Measurements from ENCODE around the gene WAC.
"Not testable (repeated sequence)": the region's sequence is repeated elsewhere in the genome, so short reads cannot be mapped to it uniquely, and the experiment has no call there.

WAC gene

DNA sequence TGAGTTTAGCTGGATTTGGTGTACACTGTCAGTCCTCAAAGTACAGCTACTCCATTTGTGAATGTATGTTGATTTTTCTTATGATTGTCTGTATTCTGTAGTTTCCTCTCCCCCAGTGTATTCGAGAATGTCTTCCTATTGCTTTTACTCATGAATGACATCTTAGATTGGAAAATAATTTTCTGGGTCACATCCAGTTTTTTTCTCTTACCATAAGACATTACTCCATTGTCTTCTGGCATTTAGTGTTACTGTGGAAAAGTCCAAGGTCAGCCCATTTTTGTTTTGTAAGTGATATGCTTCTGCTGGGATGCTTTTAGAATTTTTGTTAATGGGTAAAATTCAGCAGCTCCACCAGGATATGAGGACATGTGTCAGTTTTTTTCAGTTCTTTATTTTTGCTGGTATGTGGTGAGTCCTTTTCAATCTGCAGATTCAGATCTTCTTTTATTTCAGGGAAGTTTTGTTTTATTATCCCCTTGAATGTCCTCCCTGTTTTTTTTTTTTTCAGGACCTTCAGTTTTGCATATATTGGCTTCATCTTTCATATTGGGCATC, 33.6 kb downstream of the WAC start:
- no peak for DNase-seq (ENCODE audit: low read depth in 2 of 2)

- no peak for DNase-seq (ENCODE audit: low read depth in 2 of 2)
Measured at GRCh38 chr10:28569506-28570159, 36.7 kb downstream of the WAC start.

DNA sequence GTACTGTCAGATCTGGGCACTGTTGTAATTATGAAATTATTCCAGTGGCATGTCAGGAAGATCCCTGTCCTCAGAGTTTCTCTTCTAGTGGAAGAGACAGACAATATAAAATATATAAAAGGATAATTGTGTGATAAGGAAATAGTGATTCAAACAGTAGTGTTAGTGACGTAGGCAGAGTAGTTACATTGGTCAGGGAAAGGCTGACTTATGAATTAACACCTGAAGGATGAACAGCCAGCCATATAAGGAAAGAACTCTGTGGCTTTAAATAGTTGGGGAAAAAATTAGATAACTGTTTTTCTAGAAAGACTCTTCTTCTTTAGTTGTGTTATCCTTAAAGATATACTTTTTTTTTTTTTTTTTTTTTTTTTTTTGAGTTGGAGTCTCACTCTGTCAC, 37.7 kb downstream of the WAC start:
- no peak for DNase-seq (ENCODE audit: low read depth in 2 of 2)

GRCh38 chr10:28571265-28571664, 38.3 kb downstream of the WAC start:
- DNase-seq (ENCODE audit: low read depth in 2 of 2), result no peak

DNA sequence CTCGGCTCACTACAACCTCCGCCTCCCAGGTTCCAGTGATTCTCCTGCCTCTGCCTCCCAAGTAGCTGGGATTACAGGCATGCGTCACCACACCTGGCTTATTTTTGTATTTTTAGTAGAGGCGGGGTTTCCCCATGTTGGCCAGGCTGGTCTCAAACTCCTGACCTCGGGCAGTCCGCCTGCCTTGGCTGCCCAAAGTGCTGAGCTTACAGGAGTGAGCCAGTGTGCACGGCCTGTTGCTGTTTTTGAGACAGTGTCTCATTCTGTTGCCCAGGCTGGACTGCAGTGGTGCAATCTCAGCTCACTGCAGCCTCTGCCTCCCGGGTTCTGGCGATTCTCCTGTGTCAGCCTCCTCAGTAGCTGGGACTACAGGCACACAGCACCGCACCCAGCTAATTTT, 41.3 kb downstream of the WAC start:
- not testable (repeated sequence) for DNase-seq (ENCODE audit: low read depth in 2 of 2)

- no peak for DNase-seq (ENCODE audit: low read depth in 2 of 2)
Measured at GRCh38 chr10:28575852-28576251, 42.9 kb downstream of the WAC start.

DNA sequence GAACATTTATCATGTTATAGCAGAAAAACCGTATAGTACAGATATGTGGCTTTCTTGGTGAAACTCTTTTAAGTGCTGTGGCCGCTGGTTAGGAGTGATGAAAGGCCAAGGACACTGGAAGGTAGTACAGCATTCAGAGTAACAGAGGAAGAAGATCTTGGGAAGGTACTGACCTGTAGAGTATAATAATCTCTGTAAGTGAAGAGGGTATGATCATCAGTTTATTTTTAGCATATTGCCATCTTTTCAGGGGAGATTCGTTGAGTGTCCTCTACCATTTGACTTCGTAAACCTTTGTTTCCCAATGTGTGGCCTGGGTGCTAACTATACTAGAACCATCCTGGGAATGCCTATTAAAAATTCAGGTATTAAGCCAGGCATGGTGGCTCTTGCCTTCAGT, 44.6 kb downstream of the WAC start:
- DNase-seq (ENCODE audit: low read depth in 2 of 2), result no peak

DNA sequence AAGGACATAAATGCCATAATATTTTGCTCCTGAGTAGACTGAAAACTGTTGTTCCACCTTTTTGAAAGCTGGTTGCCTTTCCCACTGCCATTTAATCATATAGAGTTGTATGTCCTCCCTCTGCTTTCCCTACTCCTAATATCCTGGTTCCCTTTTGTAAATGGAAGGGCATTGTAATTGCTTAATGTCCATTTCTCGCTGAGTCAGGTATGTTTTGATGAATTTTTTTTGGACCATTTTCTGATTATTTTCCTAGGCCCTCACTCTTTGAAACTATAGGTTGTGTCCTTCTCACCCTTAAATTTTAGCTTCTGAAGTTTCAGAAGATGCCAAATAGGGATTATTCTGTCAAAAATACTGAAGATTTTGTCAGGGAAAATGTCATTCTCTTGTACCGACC, 45.5 kb downstream of the WAC start:
- no peak for DNase-seq (ENCODE audit: low read depth in 2 of 2)

DNA sequence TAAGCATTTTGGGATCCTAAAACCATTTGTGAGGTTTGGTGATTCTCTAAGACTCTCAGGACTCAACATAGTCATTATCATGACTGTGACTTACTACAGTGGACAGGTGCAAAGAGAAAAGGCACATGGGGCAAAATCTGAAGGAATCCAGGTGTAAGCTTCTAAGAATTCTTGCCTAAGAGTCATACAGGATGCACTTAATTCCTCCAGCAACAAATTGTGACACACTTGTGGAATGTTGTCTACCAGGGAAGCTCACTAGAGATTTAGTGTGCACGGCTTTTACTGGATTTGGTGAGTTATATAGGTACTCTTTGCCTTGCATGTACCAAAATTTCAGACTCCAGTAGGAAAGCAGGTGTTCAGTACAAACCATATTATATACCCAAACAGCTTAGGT, 47.9 kb downstream of the WAC start:
- DNase-seq (ENCODE audit: low read depth in 2 of 2), result no peak

- no peak for DNase-seq (ENCODE audit: low read depth in 2 of 2)
Measured at GRCh38 chr10:28581916-28582315, 49.0 kb downstream of the WAC start.

DNA sequence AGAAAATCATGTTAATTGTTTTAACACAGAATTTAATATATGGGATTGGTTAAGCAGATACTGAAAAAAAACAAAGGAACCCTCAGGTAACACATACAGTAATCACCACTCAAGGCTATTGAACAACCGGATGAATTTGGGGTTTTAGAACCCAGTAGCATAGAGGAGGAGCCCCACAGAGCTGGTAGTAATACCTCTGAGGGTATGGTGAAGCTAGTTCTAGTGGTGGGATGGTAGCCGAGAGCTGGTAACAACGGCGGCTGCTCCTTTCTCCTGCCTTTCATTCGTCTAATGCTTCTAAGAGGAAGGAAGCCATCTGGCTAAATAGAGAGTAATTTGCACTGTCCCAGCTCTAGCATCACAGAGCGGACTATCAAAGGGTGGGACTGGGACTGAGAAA, 52.2 kb downstream of the WAC start:
- no peak for DNase-seq (ENCODE audit: low read depth in 2 of 2)

DNA sequence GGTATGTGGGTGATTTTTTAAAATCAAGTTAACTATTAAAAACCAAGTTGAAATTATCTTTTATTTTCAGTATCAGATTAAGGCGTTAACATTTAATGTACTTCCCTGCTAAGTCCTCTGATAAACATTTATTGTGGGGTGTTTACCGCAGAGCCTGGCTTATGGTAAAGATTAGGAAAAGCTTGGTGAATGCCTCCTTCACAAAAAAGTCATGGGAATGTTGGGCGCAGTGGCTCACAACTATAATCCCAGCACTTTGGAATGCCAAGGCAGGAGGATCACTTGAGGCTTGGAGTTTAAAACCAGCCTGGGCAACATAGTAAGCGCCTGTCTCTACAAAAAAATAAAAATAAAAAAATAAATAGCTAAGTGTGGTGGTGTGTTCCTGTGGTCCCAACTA, 53.3 kb downstream of the WAC start:
- no peak for DNase-seq (ENCODE audit: low read depth in 2 of 2)

DNA sequence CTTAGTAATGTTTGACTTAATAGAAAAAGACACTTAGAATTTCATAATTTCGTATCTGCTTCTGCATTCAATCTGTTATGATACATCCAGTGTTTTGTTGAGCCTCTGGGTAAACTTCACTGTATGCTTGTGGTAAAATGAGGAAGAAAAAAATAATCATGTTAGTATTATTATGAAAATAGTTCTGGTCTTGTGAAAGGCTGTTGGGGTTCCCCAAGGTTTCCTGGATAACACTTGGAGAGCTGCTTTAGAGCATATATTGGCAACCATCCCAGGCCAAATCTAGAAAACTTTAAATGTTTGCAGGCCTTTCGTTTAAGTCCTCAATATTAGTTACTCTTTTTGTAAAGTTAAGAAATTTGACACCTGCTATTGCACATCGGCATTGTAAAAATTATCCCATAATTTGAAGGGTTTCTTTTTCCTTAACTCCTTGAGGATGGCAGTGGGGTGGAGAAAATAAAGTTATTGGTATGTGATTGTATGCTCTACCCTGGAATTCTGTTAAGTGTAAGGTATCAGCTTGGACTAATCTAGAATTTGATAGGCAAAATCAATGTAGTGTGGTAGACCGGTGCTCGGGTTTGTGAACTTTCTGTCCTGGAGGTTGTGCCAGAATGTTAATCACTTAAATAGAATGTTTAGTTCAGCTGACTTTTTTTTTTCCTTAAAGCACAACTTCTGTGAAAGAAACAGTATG, 54.5 kb downstream of the WAC start:
- no peak for DNase-seq (ENCODE audit: low read depth in 2 of 2)

DNA sequence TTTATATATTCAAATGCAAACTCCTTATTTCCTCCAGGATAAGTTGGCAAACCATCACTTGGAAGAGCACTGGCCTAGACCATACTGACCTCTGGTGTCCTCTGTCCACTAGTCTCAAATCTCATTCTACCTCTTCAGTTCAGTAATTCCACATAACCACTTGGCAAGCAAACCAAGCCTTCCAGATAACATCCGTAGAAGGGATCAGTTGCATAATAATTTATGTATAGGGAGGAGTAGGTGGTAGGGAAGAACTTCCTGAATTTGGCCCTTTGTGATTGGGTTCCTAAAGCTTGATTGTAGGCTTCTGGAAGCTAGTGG, 55.0 kb downstream of the WAC start:
- DNase-seq (ENCODE audit: low read depth in 2 of 2), result no peak

DNA sequence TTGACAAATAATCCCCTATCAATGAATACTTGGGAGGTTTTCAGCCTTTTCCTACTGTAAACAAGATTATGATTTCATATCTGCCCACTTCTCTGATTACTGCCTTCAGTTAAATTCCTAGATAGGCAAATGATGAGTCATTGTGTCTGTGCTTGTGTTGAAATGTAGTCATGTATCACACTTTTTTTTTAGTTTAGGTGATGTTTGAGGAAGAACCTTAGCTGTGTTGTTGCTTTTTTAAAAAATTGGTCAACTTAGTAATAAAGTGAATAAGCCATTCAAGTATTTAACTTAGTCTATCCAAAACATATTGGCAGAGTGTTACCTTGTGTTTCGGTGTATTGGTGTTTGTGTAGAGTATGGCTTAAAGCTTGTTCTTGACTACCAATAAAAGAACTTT, 60.0 kb downstream of the WAC start:
- no peak for DNase-seq (ENCODE audit: low read depth in 2 of 2)

- DNase-seq (ENCODE audit: low read depth in 2 of 2), result no peak
Measured at GRCh38 chr10:28593811-28594210, 60.9 kb downstream of the WAC start.

DNA sequence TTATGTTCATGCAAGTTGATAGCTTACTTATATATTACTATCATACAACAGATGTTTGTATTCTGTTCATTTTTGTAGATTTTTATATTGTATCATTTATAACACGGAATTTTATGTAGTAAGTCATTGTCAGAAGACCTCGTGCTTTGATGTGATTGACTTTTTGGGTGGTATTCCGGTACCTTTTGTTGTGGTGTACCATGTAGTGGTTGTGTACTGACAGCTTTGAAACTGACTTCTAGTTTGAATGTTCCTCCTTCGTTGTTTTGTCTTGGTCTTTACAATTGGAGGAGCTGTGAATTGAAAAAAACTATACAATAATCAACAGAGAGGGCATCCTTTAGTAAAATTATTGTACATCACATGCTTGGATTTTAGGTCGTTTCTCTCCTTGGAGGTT, 61.5 kb downstream of the WAC start:
- no peak for DNase-seq (ENCODE audit: low read depth in 2 of 2)

GRCh38 chr10:28595613-28596012, 62.7 kb downstream of the WAC start:
- DNase-seq (ENCODE audit: low read depth in 2 of 2), result no peak

- no peak for DNase-seq (ENCODE audit: low read depth in 2 of 2)
Measured at GRCh38 chr10:28600056-28600455, 67.1 kb downstream of the WAC start.

DNA sequence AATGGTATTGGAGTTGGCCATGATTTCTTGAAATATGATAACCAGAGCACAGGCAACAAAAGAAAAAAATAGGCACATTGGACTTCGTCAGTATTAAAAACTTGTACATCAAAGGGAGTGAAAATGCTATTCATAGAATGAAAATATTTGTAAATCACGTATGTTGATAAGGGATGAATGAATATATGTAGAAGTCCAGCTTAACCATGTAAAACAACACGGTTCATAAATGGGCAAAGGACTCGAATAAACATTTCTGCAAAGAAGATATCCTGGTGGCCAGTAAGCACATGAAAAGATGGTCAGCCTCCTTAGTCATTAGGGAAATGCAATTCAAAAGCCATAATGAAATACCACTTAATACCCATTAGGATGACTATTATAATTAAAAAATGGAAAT, 68.1 kb downstream of the WAC start:
- no peak for DNase-seq (ENCODE audit: low read depth in 2 of 2)

GRCh38 chr10:28604567-28605536, 71.9 kb downstream of the WAC start:
- DNase-seq (ENCODE audit: low read depth in 2 of 2), result no peak

GRCh38 chr10:28606568-28606967, 73.7 kb downstream of the WAC start:
- DNase-seq (ENCODE audit: low read depth in 2 of 2), result no peak

GRCh38 chr10:28609636-28610035, 76.7 kb downstream of the WAC start:
- DNase-seq (ENCODE audit: low read depth in 2 of 2), result not testable (repeated sequence)

Measured in activated CD4-positive, alpha-beta T cell treated with anti-CD3 and anti-CD28 coated beads for 24 hours (primary cell).